ENCODE data around the gene SLC51B.
"Not testable (repeated sequence)": the region's sequence is repeated elsewhere in the genome, so short reads cannot be mapped to it uniquely, and the experiment has no call there.

SLC51B gene

DNA sequence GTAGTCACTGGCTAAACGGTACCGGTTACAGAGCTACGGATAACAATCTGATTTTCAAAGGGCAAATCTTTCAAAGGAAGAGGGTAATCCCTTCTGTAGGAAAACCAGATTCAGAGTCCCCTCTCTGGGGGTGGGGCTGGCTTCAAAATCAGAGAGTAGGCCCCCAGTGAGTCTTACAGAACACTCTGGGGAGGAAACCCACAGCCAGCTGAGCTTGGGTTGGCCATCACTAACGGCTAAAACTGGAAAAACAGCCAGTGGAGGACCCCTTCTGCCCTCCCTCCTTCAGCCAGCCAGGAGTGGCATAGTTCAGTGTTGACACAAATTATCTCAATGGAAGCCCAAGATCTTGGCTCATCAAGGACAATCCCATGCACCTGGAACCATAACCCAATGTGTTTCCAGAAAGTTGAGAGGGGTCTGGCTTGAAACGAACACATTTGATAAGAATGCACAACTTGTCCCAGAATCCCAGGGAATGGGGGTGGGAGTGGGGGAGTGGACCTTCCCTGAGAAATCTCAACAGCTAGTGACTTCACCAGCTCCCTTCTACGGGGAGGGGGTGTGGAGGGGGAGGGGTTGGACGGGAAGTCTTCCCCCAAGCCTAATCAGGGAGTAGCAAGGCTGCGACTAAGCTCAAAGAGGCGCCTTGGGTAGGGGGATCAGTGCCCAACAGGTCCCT is 21.6 kb downstream of the SLC51B start:
- no peak for DNase-seq

DNA sequence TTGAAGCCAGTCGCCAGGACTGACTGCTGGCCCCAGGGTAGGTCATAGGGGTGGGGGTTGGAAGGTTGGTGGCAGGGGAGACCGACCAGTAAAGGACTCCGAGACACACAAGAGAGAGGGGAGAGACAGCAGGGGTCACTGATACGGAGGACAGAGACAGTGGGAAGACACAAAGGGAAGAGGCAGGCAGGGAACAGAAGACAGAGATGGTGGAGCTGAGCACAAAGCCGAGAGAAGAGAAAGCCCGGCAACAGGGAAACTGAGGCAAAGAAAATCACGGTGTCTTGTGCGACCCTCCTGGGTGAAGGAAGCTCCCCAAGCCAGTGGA is 22.1 kb downstream of the SLC51B start:
- no peak for DNase-seq

DNA sequence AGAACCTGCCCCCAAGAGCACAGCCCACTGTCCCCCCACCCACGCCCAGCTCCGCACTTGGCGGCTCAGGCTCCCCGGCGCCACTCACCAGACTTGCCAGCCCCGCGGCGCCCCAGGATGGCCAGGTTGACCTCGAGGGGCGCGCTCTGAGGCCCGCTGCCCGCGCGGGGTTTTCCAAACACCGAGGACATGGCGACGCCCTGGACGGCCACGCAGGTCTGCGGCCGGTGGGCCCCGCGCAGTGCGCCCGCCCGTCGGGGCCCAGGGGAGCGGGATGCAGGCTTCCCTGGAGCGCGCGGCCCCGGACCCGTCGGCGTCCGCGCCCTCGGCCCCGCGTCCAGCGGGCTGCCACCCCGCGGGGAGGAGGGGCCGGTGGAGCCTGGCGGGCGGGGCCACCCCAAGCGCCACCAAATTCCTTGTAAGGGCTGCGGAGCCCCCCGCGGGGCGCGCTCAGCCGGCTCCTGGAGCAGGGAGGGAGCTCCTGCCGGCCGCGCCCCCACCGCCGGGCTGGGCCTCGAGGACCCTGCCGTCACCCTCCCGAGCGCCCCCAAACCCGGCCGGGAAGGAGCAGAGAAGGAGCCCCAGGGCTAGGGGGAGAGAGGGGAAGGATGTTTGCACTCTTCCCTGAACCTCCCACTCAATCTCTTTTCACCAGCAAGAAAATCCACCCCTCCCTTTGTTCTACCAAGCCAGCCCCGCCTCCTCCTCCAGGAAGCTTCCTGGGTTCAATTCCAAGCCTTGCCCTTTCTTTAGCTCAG is 22.6 kb downstream of the SLC51B start, which contains the start of gene RASL12:
Gene RASL12, minus strand, starts transcription at position 347 of the 758 bp plus-strand sequence. Its CDS starts 156 bp downstream, at position 191.
- DNase-seq: no peak

DNA sequence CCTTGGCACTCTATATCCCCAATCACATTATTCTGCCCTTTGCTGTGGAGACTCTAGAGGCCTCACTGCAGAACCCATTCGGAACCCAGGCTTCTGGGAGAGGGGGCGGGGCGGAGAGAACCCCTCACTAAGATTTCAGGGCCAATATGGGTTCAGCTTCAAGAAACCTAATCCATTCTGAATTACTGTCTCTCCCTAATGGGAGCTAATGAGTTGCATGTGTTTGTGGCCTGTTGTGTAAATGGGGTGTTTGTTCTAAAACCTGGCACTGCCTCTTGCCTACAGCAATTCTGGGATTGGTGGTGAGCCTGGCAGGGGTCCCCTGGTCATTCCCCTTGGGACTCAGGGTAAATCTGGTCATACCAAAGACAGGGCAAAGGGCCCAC is 23.2 kb downstream of the SLC51B start:
- no peak for DNase-seq

DNA sequence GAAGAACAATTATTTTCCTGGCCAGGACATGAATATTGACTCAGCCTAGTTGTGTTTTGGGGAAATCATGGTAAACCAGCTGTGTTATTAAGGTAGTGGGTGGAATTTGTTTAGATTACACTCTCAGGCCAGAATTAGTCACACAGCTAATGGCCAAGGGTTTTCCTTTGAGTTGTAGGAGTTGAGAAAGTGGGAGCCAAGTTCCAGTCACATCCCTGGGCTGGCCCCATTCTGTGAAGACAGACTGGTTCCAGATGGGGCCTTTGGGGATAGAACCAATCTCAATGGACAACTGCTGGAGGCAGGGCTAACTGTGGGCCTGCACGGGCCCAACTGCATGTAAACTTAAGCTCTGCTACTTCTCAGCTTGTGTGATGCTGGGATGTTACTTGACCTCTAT is 24.0 kb downstream of the SLC51B start:
- DNase-seq: no peak

DNA sequence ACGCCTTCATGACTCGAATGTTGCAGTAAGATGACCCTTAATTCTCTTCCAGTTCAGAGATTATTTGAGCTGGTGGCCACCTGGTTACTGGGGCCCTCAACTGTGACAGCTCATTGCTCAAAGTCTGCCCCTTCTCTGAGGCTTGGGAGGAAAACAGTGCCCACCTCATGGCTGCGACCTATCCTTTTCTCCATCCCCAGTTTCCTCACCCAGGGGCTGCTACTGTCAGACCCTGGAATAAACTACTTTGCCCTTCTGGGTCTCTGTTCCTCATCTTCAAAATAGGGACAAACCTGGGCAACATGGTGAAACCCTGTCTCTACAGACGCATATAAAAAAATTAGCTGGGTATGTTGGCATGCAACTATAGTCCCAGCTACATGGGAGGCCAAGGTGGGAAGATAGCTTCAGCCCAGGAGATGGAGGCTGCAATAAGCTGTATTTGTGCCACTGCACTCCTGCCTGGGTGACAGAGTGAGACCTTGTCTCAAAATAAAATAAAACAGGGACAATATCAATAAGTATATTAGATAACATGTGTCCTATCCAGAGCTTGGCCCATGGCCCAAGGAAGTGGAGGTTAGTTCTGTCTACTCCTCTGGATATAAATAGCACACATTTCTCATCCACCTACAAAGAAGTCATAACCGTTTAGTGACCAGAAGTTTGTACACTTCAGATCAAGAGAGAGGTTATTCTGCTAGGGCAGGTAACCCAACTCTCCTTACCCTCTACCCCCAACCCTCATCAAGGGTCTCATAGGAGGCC is 24.8 kb downstream of the SLC51B start:
- DNase-seq: no peak

DNA sequence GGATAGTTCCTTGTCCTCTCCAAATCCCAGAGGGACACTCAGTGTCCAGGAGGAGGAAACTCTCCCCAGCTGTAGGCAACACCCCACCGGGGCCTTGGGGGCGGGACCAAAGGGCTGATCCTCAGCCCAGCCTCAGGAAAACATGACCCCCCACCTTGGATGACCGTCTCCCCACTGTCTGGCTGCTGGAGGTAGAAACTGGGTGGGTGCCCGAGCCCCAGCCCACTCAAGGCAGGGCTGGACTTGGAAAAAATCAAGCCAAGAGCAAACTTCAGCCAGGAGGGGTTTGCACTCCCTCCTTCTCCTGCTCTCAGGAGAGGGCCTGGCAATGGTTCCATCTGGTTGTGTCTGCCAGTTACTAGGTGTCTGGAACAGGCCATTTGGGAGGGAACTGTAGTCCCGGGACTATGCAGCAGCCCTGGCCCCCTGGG is 26.2 kb downstream of the SLC51B start:
- DNase-seq: no peak

DNA sequence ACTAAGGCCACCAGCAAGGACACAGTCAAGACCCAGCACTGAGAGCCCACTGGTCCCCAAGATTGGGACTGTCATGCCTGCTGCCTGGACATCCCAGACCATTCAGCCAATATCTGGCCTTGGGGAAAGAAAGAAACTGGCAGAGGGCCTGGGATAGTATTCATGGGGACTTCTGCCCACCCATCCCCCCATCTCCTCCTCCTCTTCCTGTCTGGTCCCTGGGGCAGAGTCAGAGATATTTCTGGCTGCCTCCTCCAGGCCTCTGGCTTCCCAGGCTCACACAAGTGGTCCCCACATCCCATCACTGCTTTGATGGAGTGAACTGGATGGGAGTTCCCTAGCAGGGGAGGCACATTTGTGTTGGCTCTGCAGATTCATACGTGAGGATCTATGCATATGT is 26.8 kb downstream of the SLC51B start:
- no peak for DNase-seq

DNA sequence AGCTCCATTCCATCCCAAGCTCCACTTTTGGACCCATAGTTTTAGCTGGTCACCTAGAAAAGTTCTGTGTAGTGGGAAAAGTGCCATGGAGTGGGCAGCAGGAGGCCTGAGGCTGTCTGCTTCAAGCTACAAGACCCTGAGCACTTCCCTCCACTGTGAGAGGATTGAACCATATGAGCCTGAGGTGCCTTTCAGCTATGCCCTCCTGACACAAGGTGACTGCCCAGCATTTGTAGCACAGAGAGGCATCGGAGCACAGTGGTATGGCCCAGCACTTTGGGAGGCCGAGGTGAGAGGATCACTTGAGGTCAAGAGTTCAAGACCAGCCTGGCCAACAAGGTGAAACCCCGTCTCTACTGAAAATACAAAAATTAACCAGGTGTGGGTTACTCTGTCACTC is 27.4 kb downstream of the SLC51B start:
- DNase-seq: no peak

DNA sequence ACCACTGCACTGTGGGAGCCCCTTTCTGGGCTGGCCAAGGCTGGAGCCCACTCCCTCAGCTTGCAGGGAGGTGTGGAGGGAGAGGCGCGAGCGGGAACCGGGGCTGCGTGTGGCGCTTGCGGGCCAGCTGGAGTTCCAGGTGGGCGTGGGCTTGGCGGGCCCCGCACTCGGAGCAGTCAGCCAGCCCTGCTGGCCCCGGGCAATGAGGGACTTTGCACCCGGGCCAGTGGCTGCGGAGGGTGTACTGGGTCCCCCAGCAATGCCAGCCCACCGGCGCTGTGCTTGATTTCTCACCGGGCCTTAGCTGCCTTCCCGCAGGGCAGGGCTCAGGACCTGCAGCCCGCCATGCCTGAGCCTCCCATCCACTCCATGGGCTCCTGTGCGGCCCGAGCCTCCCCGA is 29.8 kb downstream of the SLC51B start:
- DNase-seq: not testable (repeated sequence)

DNA sequence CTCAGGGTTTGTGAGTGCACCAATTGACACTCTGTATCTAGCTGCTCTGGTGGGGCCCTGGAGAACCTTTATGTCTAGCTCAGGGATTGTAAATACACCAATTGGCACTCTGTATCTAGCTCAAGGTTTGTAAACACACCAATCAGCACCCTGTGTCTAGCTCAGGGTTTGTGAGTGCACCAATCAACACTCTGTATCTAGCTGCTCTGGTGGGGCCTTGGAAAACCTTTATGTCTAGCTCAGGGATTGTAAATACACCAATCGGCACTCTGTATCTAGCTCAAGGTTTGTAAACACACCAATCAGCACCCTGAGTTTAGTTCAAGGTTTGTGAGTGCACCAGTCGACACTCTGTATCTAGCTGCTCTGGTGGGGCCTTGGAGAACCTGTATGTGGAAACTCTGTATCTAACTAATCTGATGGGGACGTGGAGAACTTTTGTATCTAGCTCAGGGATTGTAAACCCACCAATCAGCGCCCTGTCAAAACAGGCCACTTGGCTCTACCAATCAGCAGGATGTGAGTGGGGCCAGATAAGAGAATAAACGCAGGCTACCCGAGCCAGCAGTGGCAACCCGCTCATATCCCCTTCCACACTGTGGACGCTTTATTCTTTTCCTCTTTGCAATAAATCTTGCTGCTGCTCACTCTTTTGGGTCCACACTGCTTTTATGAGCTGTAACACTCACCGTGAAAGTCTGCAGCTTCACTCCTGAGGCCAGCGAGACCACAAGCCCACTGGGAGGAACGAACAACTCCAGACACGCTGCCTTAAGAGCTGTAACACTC is 30.6 kb downstream of the SLC51B start:
- DNase-seq: not testable (repeated sequence)

DNA sequence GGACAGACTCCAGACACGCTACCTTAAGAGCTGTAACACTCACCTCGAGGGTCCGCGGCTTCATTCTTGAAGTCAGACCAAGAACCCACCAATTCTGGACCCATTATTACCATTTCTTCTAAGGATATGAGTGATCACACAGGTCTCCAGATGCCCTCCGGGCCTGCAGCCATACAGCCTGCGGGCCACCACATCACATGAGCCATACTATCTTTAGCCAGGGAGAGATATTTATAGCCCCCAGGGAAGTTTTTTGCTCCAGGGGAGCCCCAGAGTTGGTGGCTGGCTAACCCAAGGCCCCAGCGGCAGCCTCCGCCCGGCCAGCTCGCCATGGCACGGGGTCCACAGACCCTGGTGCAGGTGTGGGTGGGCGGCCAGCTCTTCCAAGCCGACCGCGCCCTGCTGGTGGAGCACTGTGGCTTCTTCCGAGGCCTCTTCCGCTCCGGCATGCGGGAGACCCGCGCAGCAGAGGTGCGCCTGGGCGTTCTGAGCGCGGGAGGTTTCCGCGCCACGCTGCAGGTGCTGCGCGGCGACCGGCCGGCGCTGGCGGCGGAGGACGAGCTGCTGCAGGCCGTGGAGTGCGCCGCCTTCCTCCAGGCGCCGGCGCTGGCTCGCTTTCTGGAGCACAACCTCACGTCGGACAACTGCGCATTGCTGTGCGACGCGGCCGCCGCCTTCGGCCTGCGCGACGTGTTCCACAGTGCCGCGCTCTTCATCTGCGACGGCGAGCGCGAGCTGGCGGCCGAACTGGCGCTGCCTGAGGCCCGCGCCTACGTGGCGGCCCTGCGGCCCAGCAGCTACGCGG is 31.5 kb downstream of the SLC51B start, which contains the start of gene KBTBD13:
Gene KBTBD13, plus strand, starts transcription at position 261 of the 805 bp plus-strand sequence. Its CDS starts 70 bp downstream, at position 331.
- no peak for DNase-seq

DNA sequence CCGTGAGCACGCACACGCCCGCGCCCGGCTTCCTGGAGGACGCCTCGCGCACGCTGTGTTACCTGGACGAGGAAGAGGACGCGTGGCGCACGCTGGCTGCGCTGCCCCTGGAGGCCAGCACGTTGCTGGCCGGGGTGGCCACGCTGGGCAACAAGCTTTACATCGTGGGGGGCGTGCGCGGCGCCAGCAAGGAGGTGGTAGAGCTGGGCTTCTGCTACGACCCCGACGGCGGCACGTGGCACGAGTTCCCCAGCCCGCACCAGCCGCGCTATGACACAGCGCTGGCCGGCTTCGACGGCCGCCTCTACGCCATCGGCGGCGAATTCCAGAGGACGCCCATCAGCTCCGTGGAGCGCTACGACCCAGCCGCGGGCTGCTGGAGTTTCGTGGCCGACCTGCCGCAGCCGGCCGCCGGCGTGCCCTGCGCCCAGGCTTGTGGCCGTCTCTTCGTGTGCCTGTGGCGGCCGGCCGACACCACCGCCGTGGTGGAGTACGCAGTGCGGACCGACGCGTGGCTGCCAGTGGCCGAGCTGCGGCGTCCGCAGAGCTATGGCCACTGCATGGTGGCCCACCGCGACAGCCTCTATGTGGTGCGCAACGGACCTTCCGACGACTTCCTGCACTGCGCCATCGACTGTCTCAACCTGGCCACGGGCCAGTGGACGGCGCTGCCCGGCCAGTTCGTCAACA is 32.2 kb downstream of the SLC51B start:
- no peak for DNase-seq

DNA sequence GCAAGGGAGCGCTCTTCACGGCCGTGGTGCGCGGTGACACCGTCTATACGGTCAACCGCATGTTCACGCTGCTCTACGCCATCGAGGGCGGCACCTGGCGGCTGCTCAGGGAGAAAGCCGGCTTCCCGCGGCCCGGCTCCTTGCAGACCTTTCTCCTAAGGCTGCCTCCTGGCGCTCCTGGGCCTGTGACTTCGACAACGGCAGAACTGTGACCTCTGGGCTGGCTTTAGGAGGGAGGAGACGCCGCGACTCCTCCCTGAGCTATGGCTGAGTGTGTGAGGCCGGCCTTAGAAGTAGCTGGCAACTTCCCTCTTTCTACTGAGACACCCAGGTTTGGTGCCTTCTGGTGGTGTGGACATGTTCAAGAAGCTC is 32.8 kb downstream of the SLC51B start:
- peak; percentile 23 for DNase-seq

DNA sequence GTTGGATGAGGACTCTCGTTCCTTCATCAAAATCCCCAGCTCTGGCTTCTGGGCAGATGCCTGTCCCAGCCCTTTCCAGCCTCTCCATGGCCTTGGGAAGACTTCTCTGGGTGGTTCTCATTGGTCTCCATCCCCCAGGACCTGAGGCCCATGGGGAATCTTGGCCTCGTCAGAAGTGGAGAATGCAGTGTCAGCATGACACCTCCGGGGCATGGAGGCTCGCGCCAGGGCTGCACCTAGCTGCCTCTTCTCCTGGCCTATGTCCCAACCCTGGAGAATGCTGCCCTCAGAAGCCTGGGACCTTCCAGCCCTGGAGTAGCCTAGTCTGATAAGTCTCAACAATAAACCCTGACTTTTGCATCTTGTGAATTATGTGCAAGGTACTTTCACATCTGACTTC is 34.4 kb downstream of the SLC51B start:
- DNase-seq: no peak

DNA sequence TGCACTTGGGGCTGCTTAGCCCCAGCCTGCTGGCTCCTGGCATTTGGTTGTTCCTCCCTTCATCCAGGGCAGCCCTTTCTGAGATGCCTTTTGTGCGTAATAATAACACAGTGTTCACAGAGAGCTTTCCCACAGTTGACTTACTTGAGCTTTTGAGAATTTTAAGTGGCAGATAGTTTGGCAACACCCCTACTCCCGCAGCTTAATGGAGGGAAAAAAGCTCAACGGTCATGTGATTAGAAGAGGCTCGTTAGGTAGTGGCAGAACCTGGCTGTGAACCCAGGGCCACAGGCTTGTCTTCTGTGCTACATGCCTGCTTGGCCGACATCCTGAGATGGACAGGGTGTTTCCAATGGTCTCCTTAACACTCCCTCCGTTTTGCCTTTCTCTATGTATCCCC is 36.1 kb downstream of the SLC51B start:
- DNase-seq: no peak

DNA sequence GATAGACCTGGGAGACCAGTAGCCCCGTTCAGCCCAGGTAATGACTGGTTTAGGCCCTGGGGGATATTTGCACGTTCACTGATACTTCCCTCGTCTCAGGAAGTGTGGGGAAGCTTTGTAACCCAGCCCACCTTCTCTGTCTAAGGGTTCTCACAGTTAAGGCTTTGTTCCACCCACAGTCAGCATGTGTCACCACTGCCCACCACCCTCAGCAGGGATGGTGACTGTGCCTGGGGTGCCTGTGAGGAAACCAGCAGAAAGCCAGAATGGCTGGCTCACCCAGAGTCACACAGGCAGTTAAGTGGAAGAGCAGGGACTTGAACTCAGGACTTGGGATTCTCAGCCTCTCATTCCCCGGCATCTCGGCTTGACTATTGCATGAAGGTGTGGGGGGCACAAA is 36.6 kb downstream of the SLC51B start:
- no peak for DNase-seq

DNA sequence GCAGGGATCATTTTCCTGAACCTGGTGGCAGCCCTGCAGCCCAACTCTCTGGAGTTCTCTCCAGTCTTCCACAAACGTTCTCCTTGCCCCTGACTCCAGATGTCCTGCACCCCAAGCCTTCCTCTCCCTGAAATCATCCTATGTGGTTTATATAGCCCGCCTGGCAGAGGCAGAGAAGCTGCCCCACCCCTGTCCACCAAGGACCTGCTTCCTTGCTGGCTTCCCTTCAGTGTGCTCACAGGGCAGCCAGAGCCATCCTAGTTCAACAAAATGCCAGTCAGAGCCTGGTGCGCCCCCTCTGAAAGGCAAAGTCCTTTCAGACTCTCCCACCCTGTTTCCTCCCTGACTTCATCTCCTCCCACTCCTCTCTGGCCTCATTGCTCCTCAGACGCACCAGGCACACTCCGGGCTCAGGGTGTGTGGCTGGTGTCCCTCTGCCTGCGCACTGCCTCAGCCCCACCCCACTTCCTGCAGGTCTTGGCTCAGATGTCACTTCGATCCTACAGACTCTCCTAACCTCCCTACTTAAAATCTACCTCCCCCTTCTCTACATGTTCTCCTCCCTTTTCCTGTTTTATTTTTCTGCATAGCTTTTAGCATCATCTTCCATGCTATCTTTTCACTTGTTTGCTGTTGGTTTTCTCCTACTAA is 37.2 kb downstream of the SLC51B start:
- no peak for DNase-seq

DNA sequence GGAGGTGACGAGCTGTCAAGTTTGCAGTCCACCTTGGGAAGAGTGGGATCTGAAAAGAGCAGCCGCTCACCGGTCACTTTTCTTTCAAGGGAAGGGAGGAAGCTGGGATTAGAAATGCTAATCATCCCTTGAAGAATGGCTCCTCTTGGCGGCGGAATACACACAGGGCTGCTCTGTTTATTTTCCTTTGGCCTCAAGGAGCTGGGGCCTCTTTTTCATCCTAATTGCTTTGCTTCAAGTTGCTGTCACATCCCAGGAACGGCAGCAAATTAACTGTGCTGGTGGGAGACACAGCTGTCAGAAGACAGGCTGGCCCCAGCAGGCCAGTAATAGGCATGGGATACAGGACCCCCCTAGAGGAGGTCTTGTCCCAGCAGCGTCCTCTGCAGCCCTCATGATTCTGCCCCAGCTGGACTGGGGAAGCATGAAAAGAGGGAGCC is 38.1 kb downstream of the SLC51B start:
- no peak for DNase-seq

DNA sequence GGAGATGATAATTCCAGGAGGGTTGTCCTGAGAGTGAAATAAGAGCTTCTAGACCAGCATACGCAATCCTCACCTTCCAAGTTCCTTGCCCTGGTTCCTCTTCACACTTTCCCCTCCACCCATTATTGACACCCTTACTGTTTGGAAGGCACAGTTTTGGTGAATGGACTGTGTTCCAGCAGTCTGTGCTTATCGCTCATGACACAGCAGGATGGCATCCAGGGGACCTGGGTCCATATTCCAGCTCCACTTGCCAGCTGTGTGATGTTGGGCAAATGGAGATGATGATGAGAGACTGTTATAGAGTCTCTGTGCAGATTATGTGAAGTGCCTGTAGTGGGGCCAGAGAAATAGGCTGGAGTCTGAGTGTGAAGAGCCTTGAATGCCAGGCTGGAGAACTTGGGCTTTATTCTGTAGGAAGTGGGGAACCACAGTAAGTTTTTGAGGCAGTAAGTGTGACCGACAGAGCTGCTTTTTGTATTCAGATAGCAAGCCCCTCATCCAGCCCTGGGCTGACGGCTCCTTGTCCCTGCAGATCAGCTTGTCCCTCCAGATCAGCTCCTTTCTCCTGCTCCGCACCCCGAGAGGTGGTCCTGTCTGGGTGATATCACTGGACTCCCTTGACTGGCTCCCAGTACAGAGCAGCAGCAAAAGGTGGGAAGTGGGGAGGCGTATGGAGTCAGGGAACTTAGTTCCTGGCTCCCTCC is 39.5 kb downstream of the SLC51B start:
- DNase-seq: no peak

Data from T-helper 9 cell (primary cell).